Tibial artery (tissue), 4 donors: ENCODE data around the gene COLEC11.
"Not testable (repeated sequence)": the region's sequence is repeated elsewhere in the genome, so short reads cannot be mapped to it uniquely, and the experiment has no call there.

Experiments
- DNase-seq, 2 donors: peaks; one replicate each; pipeline ENCODE4 v3.0.0-alpha.2; 2019
- H3K27ac ChIP-seq, 2 donors: fragments of 200-600 bp; sonication (generic) in 1 of 2; 1 replicate in 1 of 2; 2 replicates in 1 of 2; pipeline ENCODE4 v1.5.1; 2018 to 2019; ENCODE audit warnings: mild to moderate bottlenecking in 1 of 2
- H3K27me3 ChIP-seq, 2 donors: fragments of 200-600 bp; sonication (generic) in 1 of 2; one replicate each; pipeline versions ENCODE4 v1.5.1 to v1.6.0; 2016 to 2019
- H3K36me3 ChIP-seq, 3 donors: fragments of 200-600 bp; sonication (generic) in 2 of 3; one replicate each; pipeline ENCODE4 v1.5.1; 2016 to 2019; ENCODE audit warnings: mild to moderate bottlenecking in 2 of 3
- H3K4me1 ChIP-seq, 4 donors: fragments of 200-600 bp; sonication (generic) in 2 of 4; 1 replicate in 3 of 4; 2 replicates in 1 of 4; pipeline ENCODE4 v1.5.1; 2016 to 2019
- H3K4me3 ChIP-seq, 2 donors: fragments of 200-600 bp; sonication (generic) in 1 of 2; 1 replicate in 1 of 2; 2 replicates in 1 of 2; pipeline ENCODE4 v1.5.1; 2018 to 2019; ENCODE audit warnings: mild to moderate bottlenecking in 2 of 2
- H3K9me3 ChIP-seq, 3 donors: fragments of 200-600 bp; sonication (generic) in 1 of 3; one replicate each; pipeline ENCODE4 v1.5.1; 2016 to 2019
- intact Hi-C: fragments of 100-400 bp; cut with DNase I; formaldehyde crosslinking; loops from one replicate; pipeline ENCODE4 v1.15.0; 2023; ENCODE audit warnings: low total_unique reads
- TF ChIP-seq, protein P1 (sequence below), 2 experiments: fragments of 200-600 bp in 1 of 2; fragments of 450-650 bp in 1 of 2; IDR thresholded peaks; one replicate each; pipeline ENCODE4 v1.5.1; 2017 to 2019; ENCODE audit warnings: antibody characterized with exemption in 2 of 2, mild to moderate bottlenecking in 1 of 2, moderate library complexity in 1 of 2

The COLEC11 gene

DNA sequence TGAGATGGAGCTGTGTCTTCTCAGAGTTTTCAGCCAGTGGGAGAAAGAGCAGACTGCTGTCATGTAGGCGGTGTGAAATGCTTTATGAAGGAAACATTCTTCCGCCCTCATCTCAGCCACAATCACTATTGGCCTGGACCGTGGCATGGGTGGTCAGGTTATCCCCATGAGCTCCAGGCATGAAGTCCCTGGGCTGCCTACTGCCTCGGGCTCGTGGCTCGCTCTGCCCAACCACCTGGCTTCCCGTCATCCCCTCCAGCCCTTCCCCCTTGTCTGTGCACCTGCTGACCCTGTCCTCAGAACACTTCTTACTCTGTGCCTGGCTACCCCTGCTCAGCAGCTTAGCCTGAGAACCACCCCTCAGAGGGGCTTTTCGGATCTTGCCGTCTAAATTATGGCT, 15.5 kb downstream of the COLEC11 start:
- intact Hi-C loops = no loop called here
- H3K36me3 ChIP-seq = no peaks in the 10 kb centered on the region
- no peaks in the 10 kb centered on the region for H3K4me1 ChIP-seq
- no peak overlapping the region for H3K27ac ChIP-seq
- no peak overlapping the region for H3K4me3 ChIP-seq
- peaks cover 0 to 15% of the 10 kb centered on the region in 2 donors for H3K27me3 ChIP-seq
- DNase-seq = no peak
- TF ChIP-seq, protein P1, sequence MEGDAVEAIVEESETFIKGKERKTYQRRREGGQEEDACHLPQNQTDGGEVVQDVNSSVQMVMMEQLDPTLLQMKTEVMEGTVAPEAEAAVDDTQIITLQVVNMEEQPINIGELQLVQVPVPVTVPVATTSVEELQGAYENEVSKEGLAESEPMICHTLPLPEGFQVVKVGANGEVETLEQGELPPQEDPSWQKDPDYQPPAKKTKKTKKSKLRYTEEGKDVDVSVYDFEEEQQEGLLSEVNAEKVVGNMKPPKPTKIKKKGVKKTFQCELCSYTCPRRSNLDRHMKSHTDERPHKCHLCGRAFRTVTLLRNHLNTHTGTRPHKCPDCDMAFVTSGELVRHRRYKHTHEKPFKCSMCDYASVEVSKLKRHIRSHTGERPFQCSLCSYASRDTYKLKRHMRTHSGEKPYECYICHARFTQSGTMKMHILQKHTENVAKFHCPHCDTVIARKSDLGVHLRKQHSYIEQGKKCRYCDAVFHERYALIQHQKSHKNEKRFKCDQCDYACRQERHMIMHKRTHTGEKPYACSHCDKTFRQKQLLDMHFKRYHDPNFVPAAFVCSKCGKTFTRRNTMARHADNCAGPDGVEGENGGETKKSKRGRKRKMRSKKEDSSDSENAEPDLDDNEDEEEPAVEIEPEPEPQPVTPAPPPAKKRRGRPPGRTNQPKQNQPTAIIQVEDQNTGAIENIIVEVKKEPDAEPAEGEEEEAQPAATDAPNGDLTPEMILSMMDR (IDR thresholded peaks at IDR 0.05) = no peak
- H3K9me3 ChIP-seq = peaks cover 0 to 7% (median 0%) of the 10 kb centered on the region in 3 donors

DNA sequence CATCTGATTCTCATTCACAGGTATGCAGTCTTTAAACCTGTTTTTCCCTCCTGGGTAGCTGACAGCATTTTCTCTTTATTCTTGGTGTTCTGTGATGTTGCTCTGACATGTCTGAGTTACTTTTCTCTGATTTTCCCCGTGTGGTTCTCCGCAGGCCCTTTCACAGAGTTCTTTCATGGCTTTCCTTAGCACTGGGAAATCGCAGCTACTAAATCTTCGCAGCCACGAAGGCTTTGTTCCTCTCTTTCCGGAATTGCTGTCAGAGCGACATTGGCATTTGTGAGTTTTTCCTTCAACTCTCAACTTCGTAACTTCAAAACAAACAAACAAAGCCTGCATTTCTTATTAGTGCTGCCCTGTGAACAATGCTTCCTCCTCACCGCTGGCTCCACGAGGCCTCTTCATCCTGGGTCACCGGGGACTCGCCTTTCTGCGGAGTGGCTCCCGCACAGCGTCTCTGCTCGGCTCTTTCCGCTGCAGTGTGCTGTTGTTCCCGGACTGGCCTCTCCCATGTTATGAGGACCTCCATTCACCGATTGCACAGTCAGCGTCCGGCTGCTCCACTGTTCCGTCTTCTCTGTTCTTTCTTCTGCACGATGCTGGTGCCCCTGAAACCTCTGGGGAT, 16.1 kb downstream of the COLEC11 start:
- Histone ChIP-seq H3K27ac (no peak overlapping the region), H3K27me3 (peaks cover 0 to 15% of the 10 kb centered on the region in 2 donors), H3K36me3 (no peaks in the 10 kb centered on the region), H3K4me1 (no peaks in the 10 kb centered on the region), H3K9me3 (peaks cover 0 to 9% (median 0%) of the 10 kb centered on the region in 3 donors), H3K4me3 (no peak overlapping the region)
- intact Hi-C loops = no loop called here
- TF ChIP-seq, protein P1 (IDR thresholded peaks at IDR 0.05) = no peak
- DNase-seq = no peak

DNA sequence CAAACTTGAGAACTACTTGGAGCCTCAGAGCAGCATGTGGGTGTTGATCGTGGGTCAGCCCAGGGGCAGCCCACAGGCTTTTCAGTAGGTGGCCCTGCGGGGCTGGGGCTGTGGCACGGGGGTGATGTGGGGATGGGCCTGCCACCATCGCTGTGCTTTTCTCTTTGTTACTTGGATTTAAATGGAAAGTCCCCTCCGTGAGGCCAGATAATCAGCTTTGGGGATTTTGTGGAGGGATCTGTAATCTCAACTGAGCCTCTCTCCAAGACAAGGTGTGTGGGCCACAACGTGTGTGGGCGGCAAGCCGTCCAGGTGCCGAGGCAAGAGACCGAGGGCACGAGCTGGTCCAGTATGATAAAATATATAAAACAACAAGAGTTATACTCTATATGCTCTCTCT, 16.7 kb downstream of the COLEC11 start:
- H3K9me3 ChIP-seq = peaks cover 0 to 9% (median 0%) of the 10 kb centered on the region in 3 donors
- intact Hi-C loops = no loop called here
- no peaks in the 10 kb centered on the region for H3K4me1 ChIP-seq
- TF ChIP-seq, protein P1 (IDR thresholded peaks at IDR 0.05) = no peak
- peaks cover 0 to 15% of the 10 kb centered on the region in 2 donors for H3K27me3 ChIP-seq
- H3K27ac ChIP-seq = no peak overlapping the region
- no peak overlapping the region for H3K4me3 ChIP-seq
- H3K36me3 ChIP-seq = no peaks in the 10 kb centered on the region
- DNase-seq = peak in 1 of 2 donors; percentile 33

DNA sequence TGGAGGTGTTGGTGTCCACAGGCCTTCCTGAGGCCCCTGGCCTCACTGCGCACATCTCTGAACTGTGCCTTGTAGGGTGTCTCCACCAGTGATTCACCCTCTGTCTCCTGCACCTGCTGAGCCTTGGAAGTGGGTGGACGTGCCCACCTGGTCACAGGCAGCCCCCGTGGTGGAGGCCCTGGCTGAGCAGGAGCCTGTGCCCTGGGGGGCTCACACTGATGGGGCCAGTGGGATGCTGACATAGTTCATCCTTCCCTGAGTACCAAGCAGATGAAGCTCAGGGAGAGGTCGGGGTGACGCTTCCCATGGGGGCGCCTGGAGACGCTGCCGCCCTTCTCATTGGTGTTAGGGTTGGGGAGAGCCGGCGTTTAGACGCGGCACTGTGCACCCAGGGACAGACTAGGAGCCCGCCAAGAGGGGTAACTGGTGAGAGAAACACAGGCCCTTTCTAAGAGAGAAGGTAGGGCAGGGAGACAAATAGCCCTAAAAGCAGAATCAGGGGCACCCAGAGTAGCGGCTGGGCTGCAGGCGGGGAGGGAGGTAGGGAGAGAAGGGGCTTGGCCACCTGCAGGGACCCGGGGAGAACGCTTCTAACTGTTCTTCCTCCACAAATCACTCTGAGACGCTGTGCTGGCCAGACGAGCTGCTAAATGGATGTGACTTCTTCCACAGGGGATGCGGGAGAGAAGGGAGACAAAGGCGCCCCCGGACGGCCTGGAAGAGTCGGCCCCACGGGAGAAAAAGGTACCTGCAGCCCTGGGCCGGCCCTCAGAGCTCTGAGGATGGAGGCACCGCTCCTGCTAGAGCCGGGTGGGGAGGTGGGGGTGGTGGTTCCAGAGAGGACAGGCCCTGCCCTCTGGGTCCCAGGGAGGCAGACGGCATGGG, 18.0 kb downstream of the COLEC11 start:
- no peaks in the 10 kb centered on the region for H3K4me1 ChIP-seq

DNA sequence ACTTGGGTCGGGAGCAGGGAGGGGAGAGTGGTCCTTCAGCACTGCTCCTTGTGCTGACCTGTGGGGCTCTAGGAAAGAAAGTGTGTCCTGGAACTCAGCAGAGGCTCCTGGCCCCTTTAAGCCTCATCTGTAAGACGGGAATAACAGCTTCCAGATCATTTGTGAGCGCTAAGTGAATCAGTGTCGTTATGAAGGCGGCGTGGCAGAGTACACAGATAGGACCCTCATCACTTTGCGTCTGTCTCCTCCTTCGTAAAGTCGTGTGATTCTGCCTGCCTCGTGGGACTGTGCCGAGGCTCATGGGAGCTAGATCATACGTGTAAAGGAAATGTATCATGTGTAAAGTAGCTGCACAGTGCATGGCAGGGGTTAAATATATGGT, 18.6 kb downstream of the COLEC11 start:
- intact Hi-C loops = no loop called here
- peaks cover 0 to 15% of the 10 kb centered on the region in 2 donors for H3K27me3 ChIP-seq
- TF ChIP-seq, protein P1 (IDR thresholded peaks at IDR 0.05) = no peak
- peaks cover 0 to 9% (median 0%) of the 10 kb centered on the region in 3 donors for H3K9me3 ChIP-seq
- H3K36me3 ChIP-seq = no peaks in the 10 kb centered on the region
- H3K27ac ChIP-seq = no peak overlapping the region
- no peaks in the 10 kb centered on the region for H3K4me1 ChIP-seq
- DNase-seq = no peak
- no peak overlapping the region for H3K4me3 ChIP-seq

More for the DNA sequence above, 18.0 kb downstream of the COLEC11 start:
- Histone ChIP-seq H3K9me3 (peaks cover 0 to 9% (median 0%) of the 10 kb centered on the region in 3 donors), H3K27ac (no peak overlapping the region), H3K4me3 (no peak overlapping the region), H3K27me3 (peaks cover 0 to 15% of the 10 kb centered on the region in 2 donors), H3K36me3 (no peaks in the 10 kb centered on the region)
- TF ChIP-seq, protein P1 (IDR thresholded peaks at IDR 0.05) = no peak
- intact Hi-C loops = no loop called here
- DNase-seq = peak in 1 of 2 donors; percentile 57

DNA sequence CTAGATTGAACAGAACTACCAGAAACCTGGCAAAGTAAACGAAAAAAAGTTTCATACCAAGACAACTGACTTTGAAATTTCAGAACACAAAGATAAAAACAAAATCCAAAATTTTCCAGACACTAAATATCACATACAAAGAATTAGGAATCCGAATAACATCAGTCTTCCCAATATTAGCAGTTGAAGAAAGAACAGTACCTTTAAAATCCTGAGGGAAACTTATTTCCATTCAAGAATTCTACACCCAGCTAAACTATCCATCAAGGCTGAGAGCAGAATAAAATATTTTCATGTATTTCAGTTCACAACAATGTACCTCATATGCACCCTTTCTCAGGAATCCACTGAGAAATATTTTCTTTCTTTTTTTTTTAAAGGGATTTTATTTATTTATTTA, 19.8 kb downstream of the COLEC11 start:
- H3K27ac ChIP-seq, H3K36me3 ChIP-seq, H3K9me3 ChIP-seq, H3K4me3 ChIP-seq, H3K4me1 ChIP-seq, intact Hi-C loops, DNase-seq: not testable (repeated sequence)
- H3K27me3 ChIP-seq = peaks cover 0 to 15% of the 10 kb centered on the region in 2 donors

DNA sequence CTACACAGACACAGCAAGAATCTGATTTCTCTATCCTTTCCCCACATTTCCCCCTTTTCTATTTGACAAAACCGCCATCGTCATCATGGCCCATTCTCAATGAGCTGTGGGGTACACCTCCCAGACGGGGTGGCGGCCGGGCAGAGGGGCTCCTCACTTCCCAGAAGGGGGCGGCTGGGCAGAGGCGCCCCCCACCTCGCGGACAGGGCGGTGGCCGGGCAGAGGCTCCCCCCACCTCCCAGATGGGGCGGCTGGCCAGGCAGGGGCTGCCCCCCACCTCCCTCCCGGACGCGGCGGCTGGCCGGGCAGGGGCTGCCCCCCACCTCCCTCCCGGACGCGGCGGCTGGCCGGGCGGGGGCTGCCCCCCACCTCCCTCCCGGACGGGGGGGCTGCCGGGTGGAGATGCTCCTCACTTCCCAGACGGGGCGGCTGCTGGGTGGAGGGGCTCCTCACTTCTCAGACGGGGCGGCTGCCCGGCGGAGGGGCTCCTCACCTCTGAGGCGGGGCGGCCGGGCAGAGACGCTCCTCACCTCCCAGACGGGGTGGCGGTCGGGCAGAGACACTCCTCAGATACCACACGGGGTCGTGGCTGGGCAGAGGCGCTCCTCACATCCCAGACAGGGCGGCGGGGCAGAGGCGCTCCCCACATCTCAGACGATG, 20.8 kb downstream of the COLEC11 start:
- H3K27ac ChIP-seq, H3K9me3 ChIP-seq, H3K27me3 ChIP-seq, H3K4me3 ChIP-seq, H3K36me3 ChIP-seq, H3K4me1 ChIP-seq, intact Hi-C loops: not testable (repeated sequence)
- peak in 1 of 2 donors; percentile 51 for DNase-seq

DNA sequence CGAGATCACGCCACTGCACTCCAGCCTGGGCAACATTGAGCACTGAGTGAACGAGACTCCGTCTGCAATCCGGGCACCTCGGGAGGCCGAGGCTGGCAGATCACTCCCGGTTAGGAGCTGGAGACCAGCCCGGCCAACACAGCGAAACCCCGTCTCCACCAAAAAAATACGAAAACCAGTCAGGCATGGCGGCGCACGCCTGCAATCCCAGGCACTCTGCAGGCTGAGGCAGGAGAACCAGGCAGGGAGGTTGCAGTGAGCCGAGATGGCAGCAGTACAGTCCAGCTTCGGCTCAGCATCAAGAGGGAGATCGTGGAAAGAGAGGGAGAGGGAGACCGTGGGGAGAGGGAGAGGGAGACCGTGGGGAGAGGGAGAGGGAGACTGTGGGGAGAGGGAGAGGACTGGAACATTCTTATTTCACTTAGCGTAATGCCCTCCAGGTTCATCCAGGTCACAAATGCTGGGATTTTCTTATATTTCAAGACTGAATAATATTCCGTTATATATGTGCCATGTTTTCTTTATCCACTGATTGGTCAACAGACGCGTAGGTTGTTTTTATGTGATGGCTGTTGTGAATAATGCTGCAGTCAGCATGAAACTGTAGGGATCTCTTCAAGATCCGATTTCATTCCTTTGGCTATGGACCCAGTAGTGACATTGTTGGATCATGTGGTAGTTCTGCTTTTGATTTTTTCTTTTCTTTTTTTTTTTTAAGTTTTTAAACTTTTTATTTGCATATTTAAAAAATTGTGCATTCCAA, 21.7 kb downstream of the COLEC11 start:
- H3K4me1 ChIP-seq, intact Hi-C loops, H3K36me3 ChIP-seq, H3K4me3 ChIP-seq, H3K9me3 ChIP-seq, H3K27me3 ChIP-seq, H3K27ac ChIP-seq: not testable (repeated sequence)
- peak in 1 of 2 donors; percentile 25 for DNase-seq
